NCI-H146 treated with DMSO at 0.1 percent for 48 hours (cell line): Measurements from ENCODE around the gene P2RY6.

Experiments
- DNase-seq: peaks from one replicate; lab custom pipeline; 2025; ENCODE audit not compliant: unreplicated experiment; lab: John Stamatoyannopoulos, UW

The P2RY6 gene

GRCh38 chr11:73314117-73314961, 42.2 kb downstream of the P2RY6 start:
- no peak for DNase-seq

DNA sequence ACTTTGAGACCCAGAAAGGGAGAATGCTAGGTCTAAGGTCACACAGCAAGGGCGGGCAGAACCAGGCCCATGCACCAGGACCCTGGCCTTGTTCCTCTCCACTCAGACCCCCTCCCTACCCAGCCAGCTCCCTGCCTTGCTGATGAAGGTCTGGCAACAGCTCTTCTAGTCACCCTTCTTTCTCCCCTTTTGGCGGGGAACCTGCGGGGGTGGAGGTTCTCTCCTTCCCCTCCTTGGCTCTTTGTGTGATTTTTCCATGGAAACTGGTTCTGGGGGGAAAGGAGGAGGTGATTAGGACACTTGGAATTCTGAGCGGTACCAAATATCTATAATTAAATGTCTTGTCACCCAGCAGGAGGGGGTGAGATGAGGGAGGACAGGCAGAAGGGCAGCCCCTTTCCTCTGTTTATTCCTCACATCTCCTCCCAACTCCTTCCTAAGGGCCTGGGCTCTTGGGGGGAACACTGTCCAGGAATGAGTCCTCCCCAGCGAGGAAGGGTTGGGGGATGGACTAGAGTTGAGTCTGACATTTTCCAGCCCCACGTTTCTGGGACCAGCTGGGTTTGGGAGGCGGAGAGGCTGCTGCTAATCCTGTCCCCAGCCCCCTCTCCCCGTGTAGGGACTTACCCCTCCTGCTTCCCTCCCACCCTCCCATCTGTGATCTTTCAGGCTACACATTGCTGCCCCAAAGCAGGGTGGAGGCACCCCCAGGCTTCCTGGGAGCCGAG, 43.3 kb downstream of the P2RY6 start:
- no peak for DNase-seq

DNA sequence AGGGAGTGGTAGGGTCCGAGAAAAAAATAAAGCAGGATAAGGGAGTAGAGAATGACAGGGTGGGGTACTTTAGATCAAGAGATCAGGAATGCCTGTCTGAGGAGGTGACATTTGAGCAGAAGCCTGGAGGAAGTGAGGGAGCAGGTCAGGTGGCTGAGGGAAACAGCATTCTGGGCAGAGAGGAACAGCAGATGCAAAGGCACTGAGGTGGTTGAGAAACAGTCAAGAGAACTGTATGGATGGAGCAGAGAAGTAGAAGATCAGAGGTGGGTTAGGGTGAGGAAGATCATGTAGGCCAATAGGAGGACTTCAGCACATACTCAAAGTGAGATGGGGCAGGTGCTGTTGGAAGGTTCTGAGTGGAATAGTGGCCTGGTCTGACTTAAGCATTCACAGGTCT, 44.3 kb downstream of the P2RY6 start:
- no peak for DNase-seq

DNA sequence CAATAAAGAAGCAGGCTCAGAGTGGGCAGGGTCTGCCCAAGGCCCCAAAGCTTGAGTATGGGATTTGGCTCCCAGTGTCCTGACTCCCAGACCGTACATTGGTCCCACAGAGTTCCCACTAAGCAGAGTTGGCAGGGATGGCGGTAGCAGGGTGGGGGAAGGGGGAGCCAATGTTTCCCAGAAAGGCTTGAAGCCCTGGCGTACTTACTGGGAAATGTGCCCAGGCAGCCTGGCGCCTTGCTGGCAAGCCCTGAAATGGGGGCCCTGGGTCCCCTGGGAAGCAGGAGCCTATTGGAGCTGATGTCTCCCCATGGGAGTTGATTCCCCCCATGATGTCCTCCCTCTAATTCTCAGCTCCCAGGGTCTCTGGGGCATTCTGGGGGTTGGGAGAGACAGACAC, 45.2 kb downstream of the P2RY6 start:
- DNase-seq, result no peak

- DNase-seq, result no peak
Measured at GRCh38 chr11:73317803-73318202, 45.7 kb downstream of the P2RY6 start.

DNA sequence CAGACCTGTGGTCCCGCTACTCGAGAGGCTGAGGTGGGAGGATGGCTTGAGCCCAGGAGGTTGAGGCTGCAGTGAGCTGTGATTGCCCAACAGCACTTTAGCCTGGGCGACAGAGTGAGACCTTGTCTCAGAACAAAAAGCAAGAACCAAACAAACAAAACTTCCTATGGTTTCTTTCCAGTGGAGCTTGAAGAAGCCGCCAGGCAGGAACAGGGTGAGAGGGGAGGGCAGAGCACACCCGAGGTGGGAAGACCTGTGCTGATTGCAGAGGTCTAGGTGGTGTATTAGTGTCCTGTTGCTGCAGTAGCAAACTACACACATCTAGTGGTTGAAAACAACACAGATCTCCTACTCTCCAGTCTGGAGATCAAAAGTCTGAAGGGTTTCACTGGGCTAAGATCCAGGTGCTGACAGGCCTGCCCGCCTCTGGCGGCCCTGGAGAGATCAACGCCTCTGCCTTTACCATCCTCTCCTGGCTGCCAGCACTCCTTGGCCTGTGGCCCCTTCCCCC, 46.4 kb downstream of the P2RY6 start:
- DNase-seq, result no peak

DNA sequence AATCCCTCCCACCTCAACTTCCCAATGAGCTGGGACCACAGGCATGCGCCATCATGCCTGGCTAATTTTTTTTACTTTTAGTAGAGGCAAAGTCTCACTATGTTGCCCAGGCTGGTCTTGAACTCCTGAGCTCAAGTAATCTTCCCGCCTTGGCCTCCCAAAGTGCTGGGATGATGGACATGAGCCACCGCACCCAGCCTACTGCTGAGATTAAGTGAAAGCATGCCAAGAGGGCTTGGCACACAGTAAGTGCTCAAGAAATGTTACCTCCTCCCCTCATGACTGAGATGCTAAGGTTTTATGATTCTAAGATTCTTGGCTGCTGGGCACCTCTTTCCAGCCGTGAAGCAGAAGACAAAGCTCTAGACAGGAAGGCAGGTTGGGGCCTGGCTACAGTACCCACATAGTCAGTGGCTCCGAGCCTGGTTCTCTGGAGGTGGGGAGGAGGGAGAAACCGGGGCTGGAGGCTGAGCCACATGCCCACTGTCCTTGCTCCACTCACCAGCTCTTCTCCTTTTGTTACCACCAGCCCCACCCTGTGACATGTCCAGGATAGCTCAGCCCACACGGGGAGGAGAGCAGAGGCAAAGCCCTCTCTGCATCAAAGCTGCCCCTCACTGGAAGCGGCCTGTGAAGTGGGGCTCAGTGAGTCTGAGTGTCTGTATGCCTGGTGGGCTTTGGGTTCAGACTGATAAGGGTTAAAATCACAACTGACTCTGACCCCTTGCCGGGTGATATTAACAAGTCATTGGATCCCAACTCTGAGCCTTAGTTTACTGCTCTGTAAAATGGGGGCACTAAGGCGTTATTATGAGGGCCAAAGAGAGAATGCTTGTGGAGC, 48.8 kb downstream of the P2RY6 start:
- DNase-seq, result no peak

GRCh38 chr11:73321604-73322381, 49.7 kb downstream of the P2RY6 start:
- DNase-seq, result no peak

- DNase-seq, result no peak
Measured at GRCh38 chr11:73322382-73323306, 50.5 kb downstream of the P2RY6 start.

DNA sequence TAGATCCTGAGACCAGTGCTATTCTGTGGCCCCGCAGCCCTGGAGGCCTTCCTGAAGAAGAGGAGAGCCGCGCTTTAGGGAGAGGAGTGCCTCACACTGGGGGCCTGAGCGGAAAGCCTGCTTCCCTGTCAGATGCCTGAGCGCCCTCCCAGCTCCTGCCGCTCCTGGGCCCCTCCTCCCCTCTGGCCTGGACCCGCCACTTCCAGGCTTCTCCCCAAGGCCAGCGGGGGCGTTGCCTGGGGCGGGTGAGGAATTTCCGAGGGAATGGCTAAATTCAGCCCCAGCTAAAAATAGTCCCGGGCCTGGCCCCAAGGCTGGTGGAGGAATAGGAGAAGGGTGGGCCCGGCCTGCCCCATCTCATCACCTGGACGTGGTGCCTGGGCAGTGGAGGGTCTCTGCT, 51.3 kb downstream of the P2RY6 start:
- no peak for DNase-seq

DNA sequence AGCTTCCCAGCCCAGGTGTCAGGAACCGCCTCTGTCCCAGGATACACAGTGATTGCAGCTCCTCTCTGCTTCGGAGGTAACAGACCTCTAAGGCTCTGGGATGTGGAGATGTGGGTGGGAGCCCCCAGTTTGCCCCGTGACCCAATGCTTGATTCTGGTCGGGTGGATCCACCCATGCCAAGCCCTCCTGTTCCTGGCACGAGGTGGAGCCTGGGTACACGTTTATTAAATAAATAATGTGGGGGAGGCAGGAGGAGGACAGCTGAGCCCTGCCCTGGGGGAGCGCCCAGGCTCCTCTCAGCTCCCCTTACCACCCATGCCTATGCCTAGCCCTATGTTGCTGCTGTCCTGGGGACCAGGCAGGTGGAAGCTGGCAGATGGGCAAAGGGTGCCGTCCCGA, 52.0 kb downstream of the P2RY6 start:
- DNase-seq, result no peak

DNA sequence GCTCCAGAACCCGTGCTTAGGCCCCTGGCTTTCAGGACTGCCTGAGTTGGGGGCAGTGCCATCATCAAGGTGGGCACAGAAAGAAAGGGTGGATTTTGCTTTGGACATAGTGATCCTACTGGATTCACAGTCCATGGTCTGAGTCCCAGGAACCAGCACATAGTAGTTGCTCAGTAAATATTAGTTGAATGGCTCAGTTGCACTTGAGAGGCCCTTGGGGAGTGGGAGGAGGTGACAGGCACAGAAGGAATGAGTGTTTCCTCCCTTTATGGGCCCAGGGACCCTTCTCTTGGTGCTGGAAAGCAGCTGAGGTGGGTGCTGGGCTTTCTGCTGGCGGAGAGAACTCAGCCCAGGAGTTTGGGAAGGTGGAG, 52.5 kb downstream of the P2RY6 start:
- no peak for DNase-seq

DNA sequence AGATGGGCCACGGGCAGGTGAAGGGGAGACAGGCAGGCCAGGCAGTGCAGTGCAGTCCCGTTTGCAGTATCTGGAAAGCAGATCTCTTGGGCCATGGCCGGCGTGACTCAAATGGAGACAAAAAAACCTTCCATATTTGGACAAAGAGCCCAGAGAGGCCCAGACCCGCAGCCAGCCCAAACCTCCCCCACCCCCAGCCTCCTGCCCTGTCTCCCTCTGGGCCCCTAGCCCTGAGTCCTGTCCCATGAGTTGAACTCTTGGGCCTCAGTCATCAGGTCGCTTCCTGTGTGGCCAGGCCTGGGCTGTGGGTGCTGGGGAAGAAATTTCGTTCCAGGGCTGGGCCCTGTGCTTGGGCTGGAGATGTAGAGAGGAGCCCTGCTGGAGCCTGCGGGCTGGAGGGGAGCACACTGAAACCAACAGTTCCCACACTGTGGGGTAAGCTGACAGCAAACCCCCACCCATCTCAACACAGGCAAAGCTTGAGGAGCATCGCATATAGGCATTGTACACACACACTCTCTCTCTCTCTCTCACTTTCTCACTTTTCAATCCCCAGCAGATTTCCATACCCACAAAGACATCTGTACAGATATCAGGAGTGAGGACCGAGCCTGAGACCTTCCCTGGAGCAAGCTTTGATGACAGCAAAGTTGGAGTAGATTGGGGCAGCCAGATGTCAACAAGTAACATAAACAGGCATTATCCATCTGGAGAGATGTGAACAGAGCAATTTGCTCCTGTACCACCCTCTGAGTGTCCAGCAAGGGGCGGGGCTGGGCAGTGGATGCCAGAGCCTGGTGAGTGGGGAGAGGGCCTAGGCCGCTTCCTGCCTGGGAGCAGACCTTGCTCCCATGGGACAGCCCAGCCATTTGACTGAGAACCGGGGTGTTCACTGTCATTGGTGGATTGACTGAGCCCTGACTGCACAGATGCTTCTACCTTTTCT, 53.2 kb downstream of the P2RY6 start:
- no peak for DNase-seq

DNA sequence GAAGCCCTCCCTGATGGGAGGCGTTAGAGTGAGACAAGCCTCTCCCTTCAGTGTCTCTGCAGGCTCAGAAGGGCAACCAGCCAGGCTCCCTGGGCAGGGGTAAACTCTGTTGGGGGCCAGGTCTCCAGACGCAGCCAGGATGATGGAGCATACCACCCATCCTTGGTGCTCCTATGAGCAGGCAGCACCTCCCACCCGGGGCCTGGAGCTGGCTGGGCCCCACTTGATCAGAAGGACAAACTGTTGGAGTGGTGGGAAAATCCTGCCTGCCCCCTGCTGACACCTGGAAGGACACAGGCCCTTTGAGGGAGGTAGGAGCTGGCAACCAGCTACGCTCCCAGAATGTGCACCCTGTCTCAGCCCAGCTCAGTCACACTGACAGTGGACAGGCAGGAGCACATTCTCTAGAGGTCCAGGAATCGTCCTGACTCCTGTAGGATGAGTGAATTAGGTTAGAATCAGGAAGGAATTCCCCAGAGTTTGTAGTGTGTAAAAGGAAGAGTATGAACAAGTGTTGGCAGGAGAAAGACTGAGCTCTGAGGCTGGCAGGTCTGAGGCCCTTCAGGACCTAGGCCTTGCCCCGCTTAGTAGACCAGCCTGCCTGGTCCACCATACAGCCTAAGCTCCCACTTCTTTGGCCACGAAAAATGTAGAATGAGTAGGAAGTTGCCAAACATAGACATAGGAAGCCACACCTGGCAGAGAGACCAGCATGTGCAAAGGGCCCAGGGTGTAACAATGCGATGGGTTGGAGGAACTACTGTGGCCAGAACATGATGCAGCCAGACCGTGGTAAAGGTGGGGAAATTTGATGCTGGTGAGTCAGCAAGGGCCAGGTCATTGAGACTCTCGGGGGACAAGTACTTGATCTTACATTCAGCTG, 55.0 kb downstream of the P2RY6 start:
- no peak for DNase-seq

DNA sequence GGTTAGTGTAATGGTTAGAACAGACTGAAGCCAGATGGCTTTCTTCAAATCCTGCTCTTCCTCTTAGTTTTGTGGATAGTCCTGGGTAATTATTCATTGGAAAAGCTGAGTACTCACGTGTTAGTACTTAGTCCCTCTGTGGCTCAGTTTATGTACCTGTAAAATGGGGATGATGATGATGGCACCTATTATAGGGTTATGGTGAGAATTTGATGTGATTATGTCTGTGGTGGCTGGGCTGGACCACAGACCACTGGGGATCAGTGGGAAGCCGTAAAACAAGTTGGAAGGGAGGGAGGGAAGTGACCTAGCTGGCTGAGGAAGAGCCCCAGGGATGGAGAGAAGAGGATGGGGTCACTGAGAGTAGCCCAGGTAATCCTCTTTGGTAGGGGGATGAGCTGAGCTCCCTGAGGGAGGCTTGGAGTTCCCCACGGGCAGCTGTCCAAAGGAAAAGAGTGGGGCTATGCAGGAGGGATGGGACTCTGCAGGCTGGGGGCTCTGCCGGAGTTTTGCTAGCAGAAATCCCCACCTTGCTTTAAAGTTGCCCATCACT, 55.8 kb downstream of the P2RY6 start:
- no peak for DNase-seq

DNA sequence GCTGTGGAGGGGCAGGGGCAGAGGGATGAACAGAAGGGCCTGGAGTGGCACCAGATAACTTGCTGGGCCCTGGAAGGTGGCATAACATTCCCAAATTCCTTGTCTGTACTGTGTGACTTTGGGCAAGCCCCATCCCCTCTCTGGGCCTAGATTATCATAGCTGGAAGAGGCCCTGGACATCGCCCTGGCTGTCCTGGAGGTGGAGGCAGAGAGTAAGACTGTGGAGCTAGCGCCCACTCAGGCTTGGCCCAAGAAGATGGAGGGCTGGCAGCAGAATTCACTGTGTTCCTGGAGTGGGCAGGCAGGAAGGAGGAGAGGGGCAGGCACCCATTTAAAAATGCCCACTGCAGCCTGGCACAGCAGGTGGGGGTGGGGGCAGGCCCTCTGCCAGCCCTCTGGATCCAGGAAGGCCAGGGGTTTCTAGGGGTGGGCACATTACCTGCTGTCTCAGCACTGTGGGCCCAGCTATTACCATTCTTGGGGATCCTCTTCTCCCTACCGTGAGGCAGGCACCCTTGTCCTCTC, 58.5 kb downstream of the P2RY6 start:
- DNase-seq, result no peak
